HG02623 (cell line): ENCODE measurements around the gene CERS2.
A peak's percentile ranks its signal among the peaks of the same experiment; 100 is the strongest.

Source experiments
- ATAC-seq: cut with Tn5 transposase; IDR thresholded peaks from one replicate; pipeline ENCODE4 v1.9.1; 2021; ENCODE audit warnings: moderate library complexity; ENCODE audit not compliant: unreplicated experiment

CERS2 gene

GRCh38 chr1:150974580-150975478 is at the start of gene CERS2:
TSS of gene CERS2 (minus strand) at chr1:150974835. CDS start at chr1:150969090, 5,745 bp downstream.
- peak; percentile 59 for ATAC-seq

GRCh38 chr1:151013518-151013917 is 38.9 kb upstream of the CERS2 start:
- ATAC-seq = no peak

- ATAC-seq = no peak
Measured at GRCh38 chr1:151012684-151013471, 38.2 kb upstream of the CERS2 start.

- no peak for ATAC-seq
Measured at GRCh38 chr1:151011154-151011850, 36.7 kb upstream of the CERS2 start.

- no peak for ATAC-seq
Measured at GRCh38 chr1:151010346-151010726, 35.7 kb upstream of the CERS2 start.

- no peak for ATAC-seq
Measured at GRCh38 chr1:151009674-151010345, 35.2 kb upstream of the CERS2 start.

- ATAC-seq = no peak
Measured at GRCh38 chr1:151009206-151009587, 34.6 kb upstream of the CERS2 start.

- peak; percentile 79 for ATAC-seq
Measured at GRCh38 chr1:151008244-151009205, 33.9 kb upstream of the CERS2 start, which contains the start of gene PRUNE1. TSS of gene PRUNE1 (plus strand) at chr1:151008449. CDS start at chr1:151008633, 184 bp downstream.

GRCh38 chr1:151007853-151008243 is 33.2 kb upstream of the CERS2 start:
- ATAC-seq = no peak

- ATAC-seq = no peak
Measured at GRCh38 chr1:151006327-151007052, 31.9 kb upstream of the CERS2 start, which contains the start of gene MINDY1. TSS of gene MINDY1 (minus strand) at chr1:151006902. CDS start at chr1:151002617, 4,285 bp downstream.

GRCh38 chr1:151005729-151006319 is 31.2 kb upstream of the CERS2 start:
- ATAC-seq = no peak

- ATAC-seq = no peak
Measured at GRCh38 chr1:151003180-151003579, 28.5 kb upstream of the CERS2 start.

- no peak for ATAC-seq
Measured at GRCh38 chr1:151002611-151003010, 28.0 kb upstream of the CERS2 start.

GRCh38 chr1:151002051-151002450 is 27.4 kb upstream of the CERS2 start:
- no peak for ATAC-seq

- no peak for ATAC-seq
Measured at GRCh38 chr1:151001602-151002001, 27.0 kb upstream of the CERS2 start.

- ATAC-seq = no peak
Measured at GRCh38 chr1:151000408-151000807, 25.8 kb upstream of the CERS2 start.

GRCh38 chr1:150999926-151000325 is 25.3 kb upstream of the CERS2 start:
- no peak for ATAC-seq

GRCh38 chr1:150999051-150999674 is 24.5 kb upstream of the CERS2 start:
- no peak for ATAC-seq
